HepG2 (cell line): ENCODE results near the gene GPATCH3. TPM values are rescaled to one million over a fixed set of nuclear protein-coding genes. Genes with fewer than 3 reads are reported as not detected.

Experiments used
- MAFF ChIP-seq: IDR thresholded peaks from 2 replicates; pipeline ENCODE4 v1.6.1; 2011; ENCODE audit warnings: low read depth, low read length, improper control_type of control experiment
- MAZ ChIP-seq, 2 experiments: sonication (generic) in 1 of 2; formaldehyde crosslinking in 1 of 2; IDR thresholded peaks; 2 replicates each; pipeline versions ENCODE4 v1.5.0 to v1.6.1; 2012 to 2020; ENCODE audit warnings: low read depth in 2 of 2, mild to moderate bottlenecking in 2 of 2, borderline replicate concordance in 1 of 2, improper control_type of control experiment in 1 of 2, low read length in 1 of 2, missing genetic modification reagents in 1 of 2, moderate library complexity in 1 of 2
- NFE2 ChIP-seq: sonication (generic); formaldehyde crosslinking; IDR thresholded peaks from 2 replicates; pipeline ENCODE4 v1.4.0; 2020; ENCODE audit warnings: missing genetic modification reagents
- POLR2AphosphoS5 ChIP-seq: IDR thresholded peaks from 2 replicates; pipeline ENCODE4 v1.6.1; 2012; ENCODE audit warnings: low read depth, low read length
- SAFB2 ChIP-seq: sonication (generic); formaldehyde crosslinking; IDR thresholded peaks from 2 replicates; pipeline ENCODE4 v1.5.1; 2020; ENCODE audit warnings: missing genetic modification reagents, low read depth, mild to moderate bottlenecking, borderline replicate concordance
- SP4 ChIP-seq: sonication (generic); formaldehyde crosslinking; IDR thresholded peaks from 2 replicates; pipeline ENCODE4 v1.8.1; 2023; ENCODE audit warnings: mild to moderate bottlenecking, missing genetic modification reagents
- ZNF230 ChIP-seq: sonication (generic); formaldehyde crosslinking; IDR thresholded peaks from 2 replicates; pipeline ENCODE4 v1.4.0; 2020; ENCODE audit warnings: mild to moderate bottlenecking, missing genetic modification reagents
- ZNF431 ChIP-seq: sonication (generic); formaldehyde crosslinking; IDR thresholded peaks from 2 replicates; pipeline ENCODE4 v1.9.0; 2022; ENCODE audit warnings: missing genetic modification reagents, low read depth, mild to moderate bottlenecking, borderline replicate concordance
- ZNF552 ChIP-seq: sonication (generic); formaldehyde crosslinking; IDR thresholded peaks from 2 replicates; pipeline ENCODE4 v1.9.0; 2022; ENCODE audit warnings: missing genetic modification reagents, mild to moderate bottlenecking, borderline replicate concordance
- ZNF878 ChIP-seq: sonication (generic); formaldehyde crosslinking; IDR thresholded peaks from 2 replicates; pipeline ENCODE4 v1.8.1; 2023; ENCODE audit warnings: mild to moderate bottlenecking, missing genetic modification reagents, moderate library complexity
- polyA plus RNA-seq, 8 experiments: library from polyadenylated mRNA; depleted of rRNA in 3 of 8; stranded (reverse) in 7 of 8; unstranded in 1 of 8; fragments of >200 nt; fragmentation: Illumina TruSeq in 4 of 8; extraction: Trizol in 4 of 8; gene quantifications; 2 replicates each; pipeline versions ENCODE4 v1.2.1 to v1.2.3, GENCODE V29; 2011 to 2016; ENCODE audit warnings: low read depth in 4 of 8, missing spikeins in 1 of 8, mixed read lengths in 1 of 8; ENCODE audit not compliant: insufficient read depth in 1 of 8
- total RNA-seq, 5 experiments: library from RNA; depleted of rRNA; stranded (reverse); fragments of >200 nt; fragmentation: Illumina TruSeq; extraction: Trizol; gene quantifications; 2 replicates each; pipeline ENCODE4 v1.2.3, GENCODE V29; 2016; ENCODE audit warnings: low read depth in 1 of 5
- TF ChIP-seq, protein P1 (sequence below): sonication (generic); formaldehyde crosslinking; IDR thresholded peaks from 2 replicates; pipeline ENCODE4 v1.9.0; 2021; ENCODE audit warnings: missing genetic modification reagents, borderline replicate concordance
- TF ChIP-seq, protein P2 (sequence below): sonication (generic); formaldehyde crosslinking; IDR thresholded peaks from 2 replicates; pipeline ENCODE4; 2020; ENCODE audit warnings: missing genetic modification reagents, mild to moderate bottlenecking, borderline replicate concordance
- TF ChIP-seq, protein P3 (sequence below): sonication (generic); formaldehyde crosslinking; IDR thresholded peaks from 2 replicates; pipeline ENCODE4 v1.8.0; 2023; ENCODE audit warnings: mild to moderate bottlenecking, missing genetic modification reagents
- TF ChIP-seq, protein P4 (sequence below): sonication (generic); formaldehyde crosslinking; IDR thresholded peaks from 2 replicates; pipeline ENCODE4 v1.8.1; 2023; ENCODE audit warnings: mild to moderate bottlenecking, missing genetic modification reagents
- TF ChIP-seq, protein P5 (sequence below): sonication (generic); formaldehyde crosslinking; IDR thresholded peaks from 2 replicates; pipeline ENCODE4 v1.4.0; 2020; ENCODE audit warnings: missing genetic modification reagents
- TF ChIP-seq, protein P6 (sequence below): sonication (generic); formaldehyde crosslinking; IDR thresholded peaks from 2 replicates; pipeline ENCODE4 v1.4.0; 2020; ENCODE audit warnings: missing genetic modification reagents

The GPATCH3 gene
- total and polyA plus RNA-seq, 2 of the 13 experiments (the other 11 are each of a cell fraction or from before 2014, with no cell fraction given): 8.3 to 11.0 TPM

DNA sequence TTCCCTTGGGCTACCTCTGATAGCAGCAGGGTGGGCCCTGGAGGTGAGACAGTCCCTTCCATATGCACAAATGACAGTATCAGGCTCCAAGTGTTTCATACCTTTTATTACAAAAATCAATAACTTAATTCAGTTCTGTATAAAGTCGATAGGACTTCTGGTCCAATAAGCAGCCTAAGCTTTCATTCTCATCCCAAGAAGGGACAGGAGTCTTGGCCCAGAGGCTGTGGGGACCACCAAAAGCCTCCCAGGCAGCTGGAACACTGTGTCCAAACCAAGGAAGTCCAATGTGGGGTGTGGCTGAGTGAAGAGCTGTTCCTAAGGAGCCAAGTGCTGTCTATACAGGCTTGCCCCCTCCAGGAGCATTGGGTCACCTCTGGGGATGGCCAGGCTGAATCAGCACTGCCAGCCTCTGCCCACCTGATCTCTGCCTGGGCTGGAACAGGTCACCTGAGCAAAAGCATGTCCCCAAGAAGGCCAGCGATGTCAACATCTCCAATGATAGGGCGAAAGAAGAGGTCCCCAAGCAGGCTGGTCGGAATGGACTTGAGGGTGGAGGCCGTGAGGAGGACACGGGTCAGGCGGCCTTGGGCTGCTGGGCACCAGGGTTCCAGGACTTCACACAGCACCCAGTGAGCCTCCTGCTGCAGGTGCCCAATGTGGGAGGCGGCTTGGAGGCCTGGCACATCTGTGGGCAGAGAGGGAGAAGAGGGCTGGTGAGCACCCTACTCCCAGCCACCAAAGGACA lies 11.3 kb upstream of the GPATCH3 start (continued):
- TF ChIP-seq, protein P1, sequence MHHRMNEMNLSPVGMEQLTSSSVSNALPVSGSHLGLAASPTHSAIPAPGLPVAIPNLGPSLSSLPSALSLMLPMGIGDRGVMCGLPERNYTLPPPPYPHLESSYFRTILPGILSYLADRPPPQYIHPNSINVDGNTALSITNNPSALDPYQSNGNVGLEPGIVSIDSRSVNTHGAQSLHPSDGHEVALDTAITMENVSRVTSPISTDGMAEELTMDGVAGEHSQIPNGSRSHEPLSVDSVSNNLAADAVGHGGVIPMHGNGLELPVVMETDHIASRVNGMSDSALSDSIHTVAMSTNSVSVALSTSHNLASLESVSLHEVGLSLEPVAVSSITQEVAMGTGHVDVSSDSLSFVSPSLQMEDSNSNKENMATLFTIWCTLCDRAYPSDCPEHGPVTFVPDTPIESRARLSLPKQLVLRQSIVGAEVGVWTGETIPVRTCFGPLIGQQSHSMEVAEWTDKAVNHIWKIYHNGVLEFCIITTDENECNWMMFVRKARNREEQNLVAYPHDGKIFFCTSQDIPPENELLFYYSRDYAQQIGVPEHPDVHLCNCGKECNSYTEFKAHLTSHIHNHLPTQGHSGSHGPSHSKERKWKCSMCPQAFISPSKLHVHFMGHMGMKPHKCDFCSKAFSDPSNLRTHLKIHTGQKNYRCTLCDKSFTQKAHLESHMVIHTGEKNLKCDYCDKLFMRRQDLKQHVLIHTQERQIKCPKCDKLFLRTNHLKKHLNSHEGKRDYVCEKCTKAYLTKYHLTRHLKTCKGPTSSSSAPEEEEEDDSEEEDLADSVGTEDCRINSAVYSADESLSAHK (CRISPR knock-in tag): no peak
- TF ChIP-seq NFE2 (no peak), SAFB2 (0 out of 2 replicates have a peak, but pooled peaks have one; percentile 68), MAZ (IDR thresholded peaks at IDR 0.05; ENCODE audit: borderline replicate concordance, low read depth, low read length) (no peak), MAZ (CRISPR knock-in tag; IDR thresholded peaks at IDR 0.05; ENCODE audit: low read depth) (no peak), ZNF431 (no peak), ZNF230 (no peak), MAFF (no peak), POLR2AphosphoS5 (peak; percentile 8; the same call in 1 of the 2 replicates), ZNF552 (no peak), SP4 (no peak), ZNF878 (CRISPR knock-in tag) (no peak)
- TF ChIP-seq, protein P2, sequence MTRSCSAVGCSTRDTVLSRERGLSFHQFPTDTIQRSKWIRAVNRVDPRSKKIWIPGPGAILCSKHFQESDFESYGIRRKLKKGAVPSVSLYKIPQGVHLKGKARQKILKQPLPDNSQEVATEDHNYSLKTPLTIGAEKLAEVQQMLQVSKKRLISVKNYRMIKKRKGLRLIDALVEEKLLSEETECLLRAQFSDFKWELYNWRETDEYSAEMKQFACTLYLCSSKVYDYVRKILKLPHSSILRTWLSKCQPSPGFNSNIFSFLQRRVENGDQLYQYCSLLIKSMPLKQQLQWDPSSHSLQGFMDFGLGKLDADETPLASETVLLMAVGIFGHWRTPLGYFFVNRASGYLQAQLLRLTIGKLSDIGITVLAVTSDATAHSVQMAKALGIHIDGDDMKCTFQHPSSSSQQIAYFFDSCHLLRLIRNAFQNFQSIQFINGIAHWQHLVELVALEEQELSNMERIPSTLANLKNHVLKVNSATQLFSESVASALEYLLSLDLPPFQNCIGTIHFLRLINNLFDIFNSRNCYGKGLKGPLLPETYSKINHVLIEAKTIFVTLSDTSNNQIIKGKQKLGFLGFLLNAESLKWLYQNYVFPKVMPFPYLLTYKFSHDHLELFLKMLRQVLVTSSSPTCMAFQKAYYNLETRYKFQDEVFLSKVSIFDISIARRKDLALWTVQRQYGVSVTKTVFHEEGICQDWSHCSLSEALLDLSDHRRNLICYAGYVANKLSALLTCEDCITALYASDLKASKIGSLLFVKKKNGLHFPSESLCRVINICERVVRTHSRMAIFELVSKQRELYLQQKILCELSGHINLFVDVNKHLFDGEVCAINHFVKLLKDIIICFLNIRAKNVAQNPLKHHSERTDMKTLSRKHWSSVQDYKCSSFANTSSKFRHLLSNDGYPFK (CRISPR knock-in tag): no peak
- TF ChIP-seq, protein P3, sequence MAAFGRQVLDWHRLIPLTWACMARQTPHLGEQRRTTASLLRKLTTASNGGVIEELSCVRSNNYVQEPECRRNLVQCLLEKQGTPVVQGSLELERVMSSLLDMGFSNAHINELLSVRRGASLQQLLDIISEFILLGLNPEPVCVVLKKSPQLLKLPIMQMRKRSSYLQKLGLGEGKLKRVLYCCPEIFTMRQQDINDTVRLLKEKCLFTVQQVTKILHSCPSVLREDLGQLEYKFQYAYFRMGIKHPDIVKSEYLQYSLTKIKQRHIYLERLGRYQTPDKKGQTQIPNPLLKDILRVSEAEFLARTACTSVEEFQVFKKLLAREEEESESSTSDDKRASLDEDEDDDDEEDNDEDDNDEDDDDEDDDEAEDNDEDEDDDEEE (CRISPR knock-in tag): no peak
- TF ChIP-seq, protein P4, sequence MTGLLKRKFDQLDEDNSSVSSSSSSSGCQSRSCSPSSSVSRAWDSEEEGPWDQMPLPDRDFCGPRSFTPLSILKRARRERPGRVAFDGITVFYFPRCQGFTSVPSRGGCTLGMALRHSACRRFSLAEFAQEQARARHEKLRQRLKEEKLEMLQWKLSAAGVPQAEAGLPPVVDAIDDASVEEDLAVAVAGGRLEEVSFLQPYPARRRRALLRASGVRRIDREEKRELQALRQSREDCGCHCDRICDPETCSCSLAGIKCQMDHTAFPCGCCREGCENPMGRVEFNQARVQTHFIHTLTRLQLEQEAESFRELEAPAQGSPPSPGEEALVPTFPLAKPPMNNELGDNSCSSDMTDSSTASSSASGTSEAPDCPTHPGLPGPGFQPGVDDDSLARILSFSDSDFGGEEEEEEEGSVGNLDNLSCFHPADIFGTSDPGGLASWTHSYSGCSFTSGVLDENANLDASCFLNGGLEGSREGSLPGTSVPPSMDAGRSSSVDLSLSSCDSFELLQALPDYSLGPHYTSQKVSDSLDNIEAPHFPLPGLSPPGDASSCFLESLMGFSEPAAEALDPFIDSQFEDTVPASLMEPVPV (CRISPR knock-in tag): no peak
- TF ChIP-seq, protein P5, sequence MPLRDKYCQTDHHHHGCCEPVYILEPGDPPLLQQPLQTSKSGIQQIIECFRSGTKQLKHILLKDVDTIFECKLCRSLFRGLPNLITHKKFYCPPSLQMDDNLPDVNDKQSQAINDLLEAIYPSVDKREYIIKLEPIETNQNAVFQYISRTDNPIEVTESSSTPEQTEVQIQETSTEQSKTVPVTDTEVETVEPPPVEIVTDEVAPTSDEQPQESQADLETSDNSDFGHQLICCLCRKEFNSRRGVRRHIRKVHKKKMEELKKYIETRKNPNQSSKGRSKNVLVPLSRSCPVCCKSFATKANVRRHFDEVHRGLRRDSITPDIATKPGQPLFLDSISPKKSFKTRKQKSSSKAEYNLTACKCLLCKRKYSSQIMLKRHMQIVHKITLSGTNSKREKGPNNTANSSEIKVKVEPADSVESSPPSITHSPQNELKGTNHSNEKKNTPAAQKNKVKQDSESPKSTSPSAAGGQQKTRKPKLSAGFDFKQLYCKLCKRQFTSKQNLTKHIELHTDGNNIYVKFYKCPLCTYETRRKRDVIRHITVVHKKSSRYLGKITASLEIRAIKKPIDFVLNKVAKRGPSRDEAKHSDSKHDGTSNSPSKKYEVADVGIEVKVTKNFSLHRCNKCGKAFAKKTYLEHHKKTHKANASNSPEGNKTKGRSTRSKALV (CRISPR knock-in tag): no peak
- TF ChIP-seq, protein P6, sequence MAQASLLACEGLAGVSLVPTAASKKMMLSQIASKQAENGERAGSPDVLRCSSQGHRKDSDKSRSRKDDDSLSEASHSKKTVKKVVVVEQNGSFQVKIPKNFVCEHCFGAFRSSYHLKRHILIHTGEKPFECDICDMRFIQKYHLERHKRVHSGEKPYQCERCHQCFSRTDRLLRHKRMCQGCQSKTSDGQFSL: no peak
